ENCODE results near the gene BRD9.

- no peak for TF ChIP-seq CTCF (IDR thresholded peaks at IDR 0.05; ENCODE audit: low read depth, low read length)
- no peak for TF ChIP-seq EZH2phosphoT487 (IDR thresholded peaks at IDR 0.05; ENCODE audit: low read depth)
Observed at GRCh38 chr5:900781-901180, 8.2 kb upstream of the BRD9 start.
